ENCODE measurements around the gene ORMDL1.

Gene ORMDL1

DNA sequence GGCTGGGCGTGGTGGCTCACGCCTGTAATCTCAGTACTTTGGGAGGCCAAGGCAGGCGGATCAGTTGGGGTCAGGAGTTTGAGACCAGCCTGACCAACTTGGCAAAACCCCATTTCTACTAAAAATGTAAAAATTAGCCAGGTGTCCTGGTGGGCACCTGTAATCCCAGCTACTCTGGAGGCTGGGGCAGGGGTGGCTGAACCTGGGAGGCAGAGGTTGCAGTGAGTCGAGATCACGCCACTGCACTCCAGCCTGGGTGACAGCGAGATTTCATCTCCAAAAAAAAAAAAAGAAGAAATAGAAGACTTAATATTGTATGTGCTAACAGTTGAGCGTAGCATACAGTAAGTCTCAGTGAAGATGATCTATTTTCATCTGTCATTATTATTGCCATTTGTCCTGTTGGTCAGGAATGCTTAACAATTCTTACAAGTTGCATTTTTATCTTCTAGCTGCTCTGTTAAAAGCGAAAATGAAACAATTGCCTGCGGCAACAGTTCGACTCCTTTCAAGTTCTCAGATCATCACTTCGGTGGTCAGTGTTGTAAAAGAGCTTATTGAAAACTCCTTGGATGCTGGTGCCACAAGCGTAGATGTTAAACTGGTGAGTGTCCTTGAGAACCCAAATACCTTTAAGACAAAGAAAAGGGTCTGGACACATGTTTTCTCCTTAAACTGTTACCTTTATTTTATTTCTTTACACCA is 7.4 kb upstream of the ORMDL1 start:
- DNase-seq = peak; percentile 14
- Histone ChIP-seq H4K8ac (ENCODE audit: low read length) (no peak overlapping the region), H3K4ac (ENCODE audit: low read depth in 1 of 2, low read length in 2 of 2) (no peak overlapping the region), H3K14ac (ENCODE audit: low read length in 2 of 2) (no peak overlapping the region), H3K9me3 (ENCODE audit: control insufficient read depth, low read length) (no peaks in the 10 kb centered on the region), H3K4me1 (ENCODE audit: control insufficient read depth, insufficient read depth, low read depth, low read length) (no peaks in the 10 kb centered on the region), H3K79me1 (replicated peaks; ENCODE audit: low read length, poor library complexity, severe bottlenecking) (peaks cover 14% of the 10 kb centered on the region), H3K9ac (ENCODE audit: low read length) (no peak overlapping the region), H2AK5ac (ENCODE audit: low read length, severe bottlenecking) (no peak overlapping the region), H3K36me3 (ENCODE audit: control insufficient read depth in 1 of 2, insufficient read depth in 2 of 2, low read depth in 1 of 2, low read length in 2 of 2) (peaks cover 9 to 74% of the 10 kb centered on the region in 2 experiments), H3K27ac (ENCODE audit: low read length, poor library complexity, severe bottlenecking) (no peak overlapping the region), H4K91ac (ENCODE audit: low read length) (no peak overlapping the region), H3K4me2 (ENCODE audit: low read length, poor library complexity, severe bottlenecking) (no peak overlapping the region), H3K23ac (ENCODE audit: low read length in 2 of 2) (no peak overlapping the region), H2BK5ac (ENCODE audit: low read depth, low read length, poor library complexity, severe bottlenecking) (no peak overlapping the region), H2AFZ (ENCODE audit: low read depth, low read length) (no peak overlapping the region), H2BK12ac (ENCODE audit: low read length in 2 of 2) (no peak overlapping the region), H2BK15ac (ENCODE audit: low read depth, poor library complexity, severe bottlenecking) (no peak overlapping the region), H3K27me3 (ENCODE audit: control insufficient read depth in 1 of 2, insufficient read depth in 1 of 2, low read length in 2 of 2) (no peaks in the 10 kb centered on the region), H3K18ac (ENCODE audit: low read depth in 1 of 2, low read length in 2 of 2) (peak overlapping the region in 1 of 2 experiments; percentile 24), H2BK120ac (ENCODE audit: low read depth, low read length) (no peak overlapping the region), H3K4me3 (ENCODE audit: insufficient read depth in 1 of 2, low read depth in 1 of 2, low read length in 2 of 2) (no peak overlapping the region)
- 96% methylated on average over 10 of the region's 12 CpGs for WGBS

DNA sequence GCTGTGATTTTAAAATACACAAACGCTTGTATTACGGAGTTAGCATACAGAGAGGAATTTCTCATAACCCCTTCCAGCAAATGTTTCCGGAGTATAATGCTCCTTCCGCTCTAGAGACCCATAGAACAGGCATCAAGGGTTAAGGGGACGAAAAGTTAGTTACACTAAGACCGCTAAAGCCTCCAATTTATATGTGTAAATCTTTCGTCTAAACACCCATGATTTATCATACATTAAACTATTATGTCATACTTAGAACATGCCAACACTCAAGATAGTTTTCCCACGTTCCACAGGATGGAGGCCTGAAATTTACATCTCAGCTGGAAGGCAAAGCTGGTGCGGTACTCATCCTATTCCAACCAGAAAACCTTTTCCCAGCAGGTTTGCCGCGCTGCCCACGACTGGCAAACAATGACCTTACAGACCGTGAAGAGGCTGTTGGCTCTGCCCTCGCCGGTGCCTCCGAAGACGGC is 650 bp downstream of the ORMDL1 start:
- H3K4me1 ChIP-seq (ENCODE audit: control insufficient read depth, insufficient read depth, low read depth, low read length) = peaks cover 8% of the 10 kb centered on the region
- peaks cover 7 to 56% of the 10 kb centered on the region in 2 experiments for H3K36me3 ChIP-seq (ENCODE audit: control insufficient read depth in 1 of 2, insufficient read depth in 2 of 2, low read depth in 1 of 2, low read length in 2 of 2)
- H2BK5ac ChIP-seq (ENCODE audit: low read depth, low read length, poor library complexity, severe bottlenecking) = no peak overlapping the region
- under 1% methylated on average over 17 of the region's 17 CpGs for WGBS
- H3K4ac ChIP-seq (ENCODE audit: low read depth in 1 of 2, low read length in 2 of 2) = peak overlapping the region in 1 of 2 experiments; percentile 22
- no peak overlapping the region for H2AK5ac ChIP-seq (ENCODE audit: low read length, severe bottlenecking)
- no peak overlapping the region for H3K23ac ChIP-seq (ENCODE audit: low read length in 2 of 2)
- H3K9me3 ChIP-seq (ENCODE audit: control insufficient read depth, low read length) = no peaks in the 10 kb centered on the region
- no peak overlapping the region for H2BK12ac ChIP-seq (ENCODE audit: low read length in 2 of 2)
- H3K9ac ChIP-seq (ENCODE audit: low read length) = peak overlapping the region; percentile 92
- H4K8ac ChIP-seq (ENCODE audit: low read length) = peak overlapping the region; percentile 39
- no peak overlapping the region for H2BK120ac ChIP-seq (ENCODE audit: low read depth, low read length)
- no peaks in the 10 kb centered on the region for H3K27me3 ChIP-seq (ENCODE audit: control insufficient read depth in 1 of 2, insufficient read depth in 1 of 2, low read length in 2 of 2)
- peak overlapping the region; percentile 80 to 84 for H3K4me3 ChIP-seq (ENCODE audit: insufficient read depth in 1 of 2, low read depth in 1 of 2, low read length in 2 of 2)
- H3K27ac ChIP-seq (ENCODE audit: low read length, poor library complexity, severe bottlenecking) = peak overlapping the region; percentile 86
- peak overlapping the region; percentile 2 for H3K4me2 ChIP-seq (ENCODE audit: low read length, poor library complexity, severe bottlenecking)
- no peak overlapping the region for H2AFZ ChIP-seq (ENCODE audit: low read depth, low read length)
- no peak overlapping the region for H4K91ac ChIP-seq (ENCODE audit: low read length)
- no peak overlapping the region for H3K14ac ChIP-seq (ENCODE audit: low read length in 2 of 2)
- H2BK15ac ChIP-seq (ENCODE audit: low read depth, poor library complexity, severe bottlenecking) = no peak overlapping the region
- no peak for DNase-seq
- peaks cover 11% of the 10 kb centered on the region for H3K79me1 ChIP-seq (replicated peaks; ENCODE audit: low read length, poor library complexity, severe bottlenecking)
- peak overlapping the region in 1 of 2 experiments; percentile 91 for H3K18ac ChIP-seq (ENCODE audit: low read depth in 1 of 2, low read length in 2 of 2)

DNA sequence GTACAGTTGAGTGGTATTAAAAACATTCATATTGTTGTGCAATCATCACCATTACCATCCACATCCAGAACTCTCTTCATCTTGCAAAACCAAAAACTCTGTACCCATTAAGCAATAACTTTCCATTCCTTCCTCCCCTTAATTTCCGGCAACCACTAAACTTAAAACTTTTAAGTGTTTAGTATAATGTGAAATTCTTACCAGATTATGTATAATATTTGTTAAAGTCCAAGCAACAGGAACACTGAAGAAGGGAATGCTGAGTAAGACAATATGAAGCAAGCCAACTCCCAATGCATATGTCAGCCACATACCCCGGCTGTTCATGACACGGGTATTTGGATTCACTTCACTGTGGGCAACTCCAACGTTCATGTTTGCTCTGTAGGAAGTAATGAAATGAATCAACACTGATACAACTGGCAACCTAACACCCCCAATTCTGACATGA is 1.9 kb downstream of the ORMDL1 start:
- H3K4me2 ChIP-seq (ENCODE audit: low read length, poor library complexity, severe bottlenecking) = peak overlapping the region; percentile 61
- no peak overlapping the region for H2AFZ ChIP-seq (ENCODE audit: low read depth, low read length)
- H4K91ac ChIP-seq (ENCODE audit: low read length) = no peak overlapping the region
- no peak overlapping the region for H2BK5ac ChIP-seq (ENCODE audit: low read depth, low read length, poor library complexity, severe bottlenecking)
- no peak overlapping the region for H2BK12ac ChIP-seq (ENCODE audit: low read length in 2 of 2)
- no peak overlapping the region for H2AK5ac ChIP-seq (ENCODE audit: low read length, severe bottlenecking)
- no peaks in the 10 kb centered on the region for H3K9me3 ChIP-seq (ENCODE audit: control insufficient read depth, low read length)
- H2BK120ac ChIP-seq (ENCODE audit: low read depth, low read length) = no peak overlapping the region
- H2BK15ac ChIP-seq (ENCODE audit: low read depth, poor library complexity, severe bottlenecking) = no peak overlapping the region
- H3K79me1 ChIP-seq (replicated peaks; ENCODE audit: low read length, poor library complexity, severe bottlenecking) = peaks cover 12% of the 10 kb centered on the region
- H3K36me3 ChIP-seq (ENCODE audit: control insufficient read depth in 1 of 2, insufficient read depth in 2 of 2, low read depth in 1 of 2, low read length in 2 of 2) = peaks cover 11 to 60% of the 10 kb centered on the region in 2 experiments
- H3K9ac ChIP-seq (ENCODE audit: low read length) = peak overlapping the region; percentile 92
- H3K27me3 ChIP-seq (ENCODE audit: control insufficient read depth in 1 of 2, insufficient read depth in 1 of 2, low read length in 2 of 2) = no peaks in the 10 kb centered on the region
- WGBS = 90% methylated on average over 3 of the region's 4 CpGs
- peaks cover 8% of the 10 kb centered on the region for H3K4me1 ChIP-seq (ENCODE audit: control insufficient read depth, insufficient read depth, low read depth, low read length)
- peak; percentile 28 for DNase-seq
- no peak overlapping the region for H3K27ac ChIP-seq (ENCODE audit: low read length, poor library complexity, severe bottlenecking)
- H3K18ac ChIP-seq (ENCODE audit: low read depth in 1 of 2, low read length in 2 of 2) = no peak overlapping the region
- H3K23ac ChIP-seq (ENCODE audit: low read length in 2 of 2) = no peak overlapping the region
- no peak overlapping the region for H3K4ac ChIP-seq (ENCODE audit: low read depth in 1 of 2, low read length in 2 of 2)
- H3K4me3 ChIP-seq (ENCODE audit: insufficient read depth in 1 of 2, low read depth in 1 of 2, low read length in 2 of 2) = peak overlapping the region in 1 of 2 experiments; percentile 80
- no peak overlapping the region for H3K14ac ChIP-seq (ENCODE audit: low read length in 2 of 2)
- no peak overlapping the region for H4K8ac ChIP-seq (ENCODE audit: low read length)

GRCh38 chr2:189772212-189772611 is 11.9 kb downstream of the ORMDL1 start:
- H3K79me1 ChIP-seq (replicated peaks; ENCODE audit: low read length, poor library complexity, severe bottlenecking) = peaks cover 4% of the 10 kb centered on the region
- H2AFZ ChIP-seq (ENCODE audit: low read depth, low read length) = no peak overlapping the region
- no peak overlapping the region for H3K4me2 ChIP-seq (ENCODE audit: low read length, poor library complexity, severe bottlenecking)
- no peak overlapping the region for H3K14ac ChIP-seq (ENCODE audit: low read length in 2 of 2)
- H3K27ac ChIP-seq (ENCODE audit: low read length, poor library complexity, severe bottlenecking) = no peak overlapping the region
- H2BK15ac ChIP-seq (ENCODE audit: low read depth, poor library complexity, severe bottlenecking) = no peak overlapping the region
- H3K4me3 ChIP-seq (ENCODE audit: insufficient read depth in 1 of 2, low read depth in 1 of 2, low read length in 2 of 2) = no peak overlapping the region
- WGBS = no CpG with 5 or more reads among the region's 1 CpG
- H3K9ac ChIP-seq (ENCODE audit: low read length) = no peak overlapping the region
- no peak overlapping the region for H4K91ac ChIP-seq (ENCODE audit: low read length)
- no peak overlapping the region for H3K18ac ChIP-seq (ENCODE audit: low read depth in 1 of 2, low read length in 2 of 2)
- no peak overlapping the region for H2BK12ac ChIP-seq (ENCODE audit: low read length in 2 of 2)
- no peaks in the 10 kb centered on the region for H3K27me3 ChIP-seq (ENCODE audit: control insufficient read depth in 1 of 2, insufficient read depth in 1 of 2, low read length in 2 of 2)
- H2AK5ac ChIP-seq (ENCODE audit: low read length, severe bottlenecking) = no peak overlapping the region
- H3K23ac ChIP-seq (ENCODE audit: low read length in 2 of 2) = no peak overlapping the region
- no peak overlapping the region for H2BK5ac ChIP-seq (ENCODE audit: low read depth, low read length, poor library complexity, severe bottlenecking)
- H4K8ac ChIP-seq (ENCODE audit: low read length) = no peak overlapping the region
- peaks cover 3 to 90% of the 10 kb centered on the region in 2 experiments for H3K36me3 ChIP-seq (ENCODE audit: control insufficient read depth in 1 of 2, insufficient read depth in 2 of 2, low read depth in 1 of 2, low read length in 2 of 2)
- no peak overlapping the region for H2BK120ac ChIP-seq (ENCODE audit: low read depth, low read length)
- no peak for DNase-seq
- no peaks in the 10 kb centered on the region for H3K9me3 ChIP-seq (ENCODE audit: control insufficient read depth, low read length)
- H3K4me1 ChIP-seq (ENCODE audit: control insufficient read depth, insufficient read depth, low read depth, low read length) = no peaks in the 10 kb centered on the region
- no peak overlapping the region for H3K4ac ChIP-seq (ENCODE audit: low read depth in 1 of 2, low read length in 2 of 2)
